GM19455 (cell line): ENCODE data around the gene GNGT2.
"Not testable (repeated sequence)": the region's sequence is repeated elsewhere in the genome, so short reads cannot be mapped to it uniquely, and the experiment has no call there.

Source experiments
- ATAC-seq: cut with Tn5 transposase; IDR thresholded peaks from one replicate; pipeline ENCODE4 v1.9.1; 2021; ENCODE audit not compliant: unreplicated experiment

GNGT2 gene

DNA sequence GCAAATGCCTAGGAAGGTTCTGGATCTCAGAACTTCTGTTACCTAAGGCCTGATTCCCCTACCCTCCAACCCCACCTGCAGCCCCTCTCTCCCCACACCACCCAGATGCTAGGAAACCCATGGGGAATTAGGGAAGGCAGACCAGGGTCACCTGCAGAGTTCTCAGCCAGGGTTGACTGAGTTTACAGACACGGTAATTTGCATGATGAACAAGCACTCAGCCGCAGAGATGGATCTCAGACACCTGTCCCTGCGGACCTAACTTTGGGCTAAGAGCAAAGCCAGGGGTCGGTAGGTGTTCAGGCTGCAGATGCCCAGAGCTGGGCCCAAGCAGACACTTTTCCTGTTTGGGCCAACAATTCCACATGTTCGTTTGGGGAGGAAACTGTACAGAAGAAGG lies 3.0 kb upstream of the GNGT2 start:
- no peak for ATAC-seq

DNA sequence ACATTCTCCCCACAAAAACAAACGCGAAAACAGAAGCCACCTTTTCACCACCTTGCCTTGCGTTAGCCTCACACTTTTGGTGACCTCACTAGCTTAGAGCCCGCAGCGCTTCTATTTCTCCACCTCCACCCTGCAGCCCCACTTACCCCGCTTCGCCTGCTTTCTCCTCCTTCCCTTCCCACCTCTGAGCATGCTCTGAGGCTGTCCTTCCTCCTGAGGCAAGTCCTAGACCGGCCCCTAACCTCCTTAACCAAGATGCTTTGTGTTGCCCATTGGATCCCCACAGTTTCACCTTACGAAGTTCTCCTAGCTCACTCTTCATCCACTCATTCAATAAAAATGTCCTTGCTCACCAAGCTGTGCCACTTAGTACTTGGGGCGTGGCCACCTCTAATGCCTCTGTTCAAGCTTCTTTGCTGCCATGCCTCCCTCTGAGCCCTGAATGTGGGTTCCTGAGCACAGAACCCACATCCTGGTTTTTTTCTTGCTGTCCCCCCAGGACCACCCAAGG lies 1.3 kb downstream of the GNGT2 start:
- no peak for ATAC-seq

DNA sequence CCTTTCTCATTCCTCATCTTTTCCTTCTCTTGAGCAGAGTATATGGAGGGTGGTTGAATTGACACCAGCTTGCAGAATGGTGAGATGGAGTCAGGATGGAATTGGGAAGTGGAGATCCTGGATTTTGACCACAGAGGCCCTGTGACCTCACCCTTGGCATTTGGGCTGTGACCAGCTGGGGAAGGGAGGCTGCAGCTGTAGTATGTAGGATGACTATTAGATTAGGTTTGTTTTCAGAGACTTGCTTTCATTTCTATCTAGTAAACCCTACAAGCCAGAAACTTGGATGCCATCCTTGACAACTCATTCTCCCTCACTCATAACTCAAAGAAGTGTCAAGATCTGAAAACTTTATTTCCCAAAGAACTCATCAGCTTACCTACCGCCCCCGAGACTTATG lies 5.9 kb downstream of the GNGT2 start:
- ATAC-seq: no peak

DNA sequence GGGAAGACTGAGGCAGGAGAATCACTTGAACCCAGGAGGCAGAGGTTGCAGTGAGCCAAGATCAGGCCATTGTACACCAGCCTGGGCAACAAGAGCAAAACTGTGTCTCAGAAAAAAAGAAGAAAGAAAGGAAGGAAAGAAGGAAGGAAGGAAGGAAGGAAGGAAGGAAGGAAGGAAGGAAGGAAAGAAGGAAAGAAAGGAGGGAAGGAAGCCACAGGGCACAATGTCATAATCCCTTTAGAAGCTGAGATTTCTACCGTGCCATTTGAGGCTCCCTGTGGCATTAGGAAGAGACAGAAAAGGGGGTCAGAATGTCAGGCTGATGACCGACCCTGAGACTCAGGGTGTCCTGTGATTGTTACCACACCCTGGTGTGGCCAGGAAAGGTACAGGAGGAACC lies 6.6 kb downstream of the GNGT2 start:
- ATAC-seq: no peak

DNA sequence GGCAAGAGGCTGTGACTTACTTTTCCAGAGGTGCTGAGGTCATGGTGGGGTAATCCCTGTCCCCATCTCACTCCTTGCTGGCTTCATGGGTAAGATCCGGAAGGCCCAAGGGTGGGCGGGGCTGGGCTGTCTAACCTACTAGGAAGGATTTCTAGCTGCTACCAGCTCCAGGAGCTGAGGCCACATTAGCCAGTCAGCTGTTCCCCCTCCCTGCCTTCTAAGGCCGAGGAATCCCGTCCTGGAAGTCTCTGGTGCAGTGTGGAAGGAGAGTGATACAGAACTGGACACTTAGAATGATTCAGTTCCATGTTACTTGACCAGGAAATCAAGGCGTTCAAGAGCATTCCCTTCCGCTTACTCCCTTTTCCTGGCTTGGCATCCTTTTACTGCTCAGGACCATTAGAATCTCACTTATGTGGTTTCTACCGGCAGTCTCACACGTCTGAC lies 8.9 kb downstream of the GNGT2 start:
- ATAC-seq: no peak

DNA sequence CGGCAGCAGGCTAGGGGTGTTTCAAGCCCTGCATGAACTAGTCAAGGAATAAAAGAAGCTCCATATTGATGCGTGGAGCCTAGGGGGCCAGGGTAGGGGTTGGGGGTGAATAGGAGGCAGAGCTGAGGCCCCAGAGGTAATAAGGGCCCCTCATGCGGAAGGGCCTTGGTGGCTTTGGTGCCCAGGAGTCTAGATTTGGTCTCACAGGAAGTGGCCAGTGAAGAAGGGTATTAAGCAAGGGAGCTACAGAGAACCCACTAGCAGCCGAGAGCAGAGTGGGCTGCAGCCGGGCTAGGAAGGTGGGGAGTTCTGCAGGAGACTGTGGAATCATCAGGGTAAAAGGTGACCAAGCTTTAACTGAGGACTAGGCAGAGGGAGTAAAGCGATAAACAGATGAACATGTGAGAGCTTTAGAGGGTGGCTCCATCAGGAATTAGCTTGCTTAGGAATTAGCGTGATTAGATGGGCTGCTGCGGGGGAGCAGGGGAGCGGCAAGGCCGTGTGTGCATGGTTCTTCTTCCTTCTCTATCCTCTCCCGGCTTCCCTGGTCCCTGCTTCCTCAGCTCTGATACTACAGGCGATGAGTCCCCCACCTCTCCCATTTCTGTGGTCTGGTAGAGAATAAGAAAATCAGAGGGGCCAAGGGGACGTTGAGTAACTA lies 9.8 kb downstream of the GNGT2 start:
- ATAC-seq: no peak

DNA sequence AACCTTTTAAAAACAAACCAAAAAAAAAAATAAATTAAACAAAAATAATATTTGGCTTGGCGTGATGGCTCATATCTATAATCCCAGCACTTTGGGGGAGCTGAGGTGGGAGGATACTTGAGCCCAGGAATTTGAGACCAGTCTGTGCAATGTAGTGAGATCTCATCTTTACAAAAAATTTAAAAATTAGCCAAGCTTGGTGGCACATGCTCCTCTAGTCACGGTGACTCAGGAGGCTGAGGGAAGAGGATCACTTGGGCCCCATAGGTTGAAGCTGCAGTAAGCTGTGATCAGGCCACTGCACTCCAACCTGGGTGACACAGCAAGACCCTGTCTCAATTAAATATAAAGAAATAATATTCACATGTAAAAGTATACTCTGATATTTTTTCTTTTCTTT lies 12.2 kb downstream of the GNGT2 start:
- no peak for ATAC-seq

DNA sequence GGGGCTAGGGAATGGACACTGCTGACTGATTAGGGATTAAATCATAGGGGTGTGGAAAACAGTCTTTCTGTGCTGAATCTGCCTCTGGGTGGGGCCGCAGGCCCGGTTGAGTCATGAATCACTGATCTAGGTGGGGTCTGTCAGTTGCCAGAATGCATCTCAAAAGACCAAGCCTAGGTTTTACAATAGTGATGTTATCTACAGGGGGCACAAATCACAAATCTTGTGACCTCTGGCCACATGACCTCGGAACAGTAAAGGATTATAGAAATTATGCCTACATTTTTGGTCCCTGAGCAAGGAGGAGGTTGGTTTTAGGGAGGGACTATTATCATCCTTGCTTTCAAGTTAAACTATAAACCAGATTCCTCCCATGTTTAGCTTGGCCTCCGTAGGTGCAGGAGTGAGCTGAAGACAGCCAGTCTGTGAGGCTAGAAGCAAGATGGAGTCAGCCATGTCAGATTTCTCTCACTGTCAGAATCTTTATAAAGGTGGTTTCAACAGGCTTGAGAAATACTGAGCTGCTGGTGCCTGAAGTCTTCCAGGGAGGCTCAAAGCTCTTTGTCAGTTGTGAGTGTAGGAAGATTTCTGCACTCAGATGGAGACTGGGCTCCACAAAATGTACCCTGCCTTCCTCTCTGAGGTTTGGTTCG lies 12.9 kb downstream of the GNGT2 start:
- no peak for ATAC-seq

DNA sequence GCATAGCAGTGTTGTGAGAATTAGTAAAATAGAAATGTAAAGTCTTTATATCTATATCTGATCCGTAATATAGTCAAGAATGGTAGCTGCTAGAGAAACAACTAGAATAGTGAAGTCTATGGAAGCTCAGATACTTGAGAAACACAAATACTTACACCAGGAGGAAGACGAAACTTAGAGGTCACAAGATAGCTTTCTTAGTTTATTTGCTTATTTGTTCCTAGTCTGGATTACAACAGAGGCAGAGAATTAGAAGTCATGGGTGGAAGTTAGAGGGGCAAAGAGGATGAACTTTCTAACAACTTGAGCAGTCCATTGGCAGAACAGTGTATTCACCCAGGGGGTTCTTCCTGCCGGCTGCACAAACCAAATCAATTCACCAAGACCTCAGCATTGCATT lies 13.9 kb downstream of the GNGT2 start:
- no peak for ATAC-seq

DNA sequence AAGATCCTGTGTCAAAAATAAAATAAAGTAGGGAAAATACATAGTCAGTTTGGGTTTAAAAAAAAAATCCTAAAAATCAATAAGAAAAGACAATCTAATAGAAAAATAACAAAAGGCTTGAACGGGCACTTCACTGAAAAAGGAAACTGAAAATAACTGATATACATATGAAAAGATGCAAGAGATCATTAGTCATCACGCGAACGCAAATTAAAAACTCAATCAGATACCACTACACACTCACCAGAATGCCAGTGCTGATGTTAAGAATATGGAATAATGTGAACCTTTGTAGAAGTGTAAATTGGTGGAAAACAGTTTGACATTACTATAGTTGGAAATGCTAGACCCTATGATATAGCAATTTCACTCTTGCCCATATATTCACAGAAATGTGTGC lies 14.6 kb downstream of the GNGT2 start:
- no peak for ATAC-seq

DNA sequence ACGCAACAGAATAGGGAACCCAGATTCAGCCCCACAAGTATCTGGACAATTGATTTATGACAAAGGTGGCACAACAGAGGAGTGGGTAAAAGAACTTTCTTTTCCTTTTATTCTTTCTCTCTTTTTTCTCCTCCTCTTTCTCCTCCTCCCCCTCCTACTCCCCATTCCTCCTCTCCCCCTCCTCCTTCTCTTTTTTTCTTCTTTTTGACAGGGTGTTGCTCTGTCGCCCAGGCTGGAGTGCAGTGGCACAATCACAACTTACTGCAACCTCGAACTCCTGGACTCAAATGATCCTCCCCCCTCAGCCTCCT lies 16.1 kb downstream of the GNGT2 start:
- ATAC-seq: no peak

DNA sequence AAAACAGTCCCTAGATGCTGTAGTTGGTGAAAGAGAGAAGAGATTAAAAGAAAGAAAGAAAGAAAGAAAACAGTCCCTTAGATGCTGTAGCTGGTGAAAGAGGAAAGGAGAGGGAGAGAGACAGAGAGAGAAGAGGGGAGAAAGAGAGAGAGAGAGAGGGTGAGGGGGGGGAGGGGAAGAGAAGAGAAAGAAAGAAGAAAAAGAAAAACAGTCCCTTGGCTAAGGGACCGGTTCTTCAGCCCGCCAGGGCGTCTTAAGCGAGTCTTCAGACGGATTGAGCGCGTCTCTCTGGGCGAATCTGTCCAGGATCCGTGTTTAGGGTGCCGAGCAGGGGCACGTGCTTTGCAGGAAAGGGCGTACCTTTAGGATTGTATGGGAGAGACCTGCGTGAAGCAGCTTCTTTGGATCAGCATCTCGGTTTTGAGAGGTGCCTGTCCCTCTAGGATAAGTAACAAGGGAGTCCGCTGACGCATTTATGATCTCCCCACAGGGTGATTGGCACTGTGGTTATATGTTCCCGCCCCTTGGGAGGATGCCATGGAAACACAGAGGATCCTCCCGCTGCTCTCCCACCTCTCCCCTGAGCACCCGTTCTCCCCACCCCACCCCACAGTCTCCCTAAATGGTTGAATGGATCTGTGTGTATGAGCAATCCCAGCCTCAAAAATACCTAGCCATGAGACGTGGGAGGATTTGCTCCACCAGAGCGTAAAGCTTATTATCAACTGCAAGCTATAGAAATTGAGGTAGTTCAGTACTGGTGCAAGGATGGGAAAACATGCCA lies 16.7 kb downstream of the GNGT2 start:
- no peak for ATAC-seq

DNA sequence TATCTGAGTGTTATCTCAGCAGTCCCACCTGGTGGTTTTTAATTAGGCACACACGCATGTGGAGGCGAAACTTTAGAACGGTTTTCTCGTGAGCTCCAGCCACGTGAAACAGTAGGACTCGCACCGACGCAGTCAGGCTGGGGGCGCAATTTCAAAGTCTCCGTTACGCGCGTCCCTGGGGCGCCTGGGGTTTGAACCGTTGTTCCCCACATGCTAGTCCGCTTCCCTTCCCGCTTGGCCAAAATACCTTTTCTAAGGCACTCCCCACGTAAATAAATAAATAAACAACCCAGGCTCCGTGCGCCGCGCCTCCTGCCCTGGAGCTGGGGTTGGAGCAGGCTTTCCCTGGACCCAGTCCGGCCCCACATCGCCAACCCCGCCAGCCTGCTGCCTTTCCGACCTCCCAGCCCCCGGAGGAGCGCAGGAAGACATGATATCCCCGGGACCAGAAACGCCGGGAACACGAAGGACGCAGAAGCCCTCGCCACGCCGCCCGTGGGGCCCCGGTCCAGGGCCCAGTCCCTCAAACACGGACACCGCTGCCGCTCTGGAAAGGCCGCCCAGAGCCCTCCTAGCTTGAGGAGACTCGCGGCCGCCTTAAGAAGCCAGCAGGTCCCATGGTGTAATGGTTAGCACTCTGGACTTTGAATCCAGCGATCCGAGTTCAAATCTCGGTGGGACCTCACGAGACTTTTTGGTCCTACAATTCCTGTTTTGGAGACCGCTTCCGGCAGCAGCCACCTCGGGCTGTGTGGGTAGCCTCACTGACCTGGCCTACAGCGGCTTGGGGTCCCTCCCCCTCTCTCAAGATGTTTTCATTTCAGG lies 18.2 kb downstream of the GNGT2 start:
- peak; percentile 47 for ATAC-seq

DNA sequence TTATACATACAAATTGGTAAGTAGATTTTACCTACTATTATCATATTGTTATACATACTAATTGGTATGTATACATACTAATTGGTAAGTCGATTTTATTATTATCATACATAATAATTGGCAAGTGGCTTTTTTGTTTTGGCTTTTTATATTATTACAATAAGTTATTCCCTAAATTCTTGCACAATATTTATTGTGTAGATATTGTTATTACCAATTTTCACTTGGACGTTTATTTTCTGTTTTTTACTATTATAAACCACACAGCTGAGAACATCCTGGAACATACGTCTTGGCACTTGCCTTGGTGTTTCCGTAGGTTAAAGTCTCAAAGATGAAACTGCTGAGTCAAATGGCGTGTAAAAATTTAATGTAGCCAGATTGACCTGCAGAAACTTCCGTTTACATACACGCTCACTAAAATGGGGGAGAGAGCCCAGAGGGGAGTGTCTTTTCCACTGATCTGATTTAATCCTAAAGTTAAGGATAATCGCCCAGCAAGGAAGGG lies 18.9 kb downstream of the GNGT2 start:
- ATAC-seq: no peak

DNA sequence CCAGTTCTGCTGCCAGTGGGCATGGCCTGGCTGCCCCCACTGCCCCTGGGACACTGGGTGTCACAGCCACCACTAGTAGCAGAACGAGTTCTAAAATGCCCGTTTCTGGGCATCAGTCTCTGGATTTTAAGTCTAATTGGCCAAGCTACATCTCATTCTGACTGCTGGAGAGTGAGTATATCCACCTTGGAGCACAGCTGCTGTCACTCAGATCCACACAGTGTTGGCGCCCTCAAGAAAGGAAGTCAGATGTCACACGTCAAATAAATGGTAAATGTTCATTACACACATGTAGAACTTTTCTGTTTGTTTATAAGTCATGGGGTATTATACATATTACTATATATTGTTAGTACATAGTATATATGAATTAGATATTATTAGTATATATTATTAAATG lies 19.4 kb downstream of the GNGT2 start:
- no peak for ATAC-seq

DNA sequence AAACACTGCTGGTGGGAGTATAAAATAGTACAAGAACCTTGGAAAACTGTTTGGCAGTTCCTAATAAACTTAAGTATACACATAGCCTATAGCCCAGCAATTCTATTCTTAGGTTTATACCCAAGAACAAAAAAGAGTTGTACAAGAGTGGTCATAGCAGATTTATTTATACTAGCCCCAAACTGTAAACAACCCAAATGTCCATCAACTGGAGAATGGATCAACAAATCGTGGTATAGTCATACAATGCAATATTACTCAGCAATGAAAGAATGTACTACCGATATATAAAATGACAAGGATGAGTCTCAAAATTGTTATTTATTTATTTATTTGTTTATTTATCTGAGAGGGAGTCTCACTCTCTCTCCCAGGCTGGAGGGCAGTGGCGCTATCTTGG lies 23.1 kb downstream of the GNGT2 start:
- no peak for ATAC-seq

DNA sequence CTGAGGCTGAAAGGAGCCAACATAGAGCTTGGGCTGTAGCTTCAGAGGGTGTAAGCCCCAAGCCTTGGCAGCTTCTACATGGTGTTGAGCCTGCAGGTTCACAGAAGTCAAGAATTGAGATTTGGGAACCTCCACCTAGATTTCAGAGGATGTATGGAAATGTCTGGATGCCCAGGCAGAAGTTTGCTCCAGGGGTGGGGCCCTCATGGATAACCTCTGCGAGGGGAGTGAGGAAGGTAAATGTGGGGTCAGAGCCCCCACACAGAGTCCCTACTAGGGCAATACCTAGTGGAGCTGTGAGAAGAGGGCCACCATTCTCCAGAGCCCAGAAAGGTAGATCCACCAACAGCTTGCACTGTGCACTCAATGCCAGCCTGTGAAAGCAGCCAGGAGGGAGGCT lies 25.0 kb downstream of the GNGT2 start:
- ATAC-seq: not testable (repeated sequence)

DNA sequence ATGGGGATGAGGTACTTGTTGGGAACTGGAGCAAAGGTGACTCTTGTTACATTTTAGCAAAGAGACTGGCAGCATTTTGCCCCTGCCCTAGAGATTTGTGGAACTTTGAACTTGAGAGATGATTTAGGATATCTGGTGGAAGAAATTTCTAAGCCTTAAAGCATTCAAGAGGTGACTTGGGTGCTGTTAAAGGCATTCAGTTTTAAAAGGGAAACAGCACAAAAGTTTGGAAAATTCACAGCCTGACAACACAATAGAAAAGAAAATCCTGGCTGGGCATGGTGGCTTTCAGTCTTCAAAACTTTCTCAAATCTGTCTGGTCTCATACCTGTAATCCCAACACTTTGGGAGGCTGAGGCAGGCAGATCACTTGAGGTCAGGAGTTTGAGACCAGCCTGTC lies 25.9 kb downstream of the GNGT2 start:
- not testable (repeated sequence) for ATAC-seq

DNA sequence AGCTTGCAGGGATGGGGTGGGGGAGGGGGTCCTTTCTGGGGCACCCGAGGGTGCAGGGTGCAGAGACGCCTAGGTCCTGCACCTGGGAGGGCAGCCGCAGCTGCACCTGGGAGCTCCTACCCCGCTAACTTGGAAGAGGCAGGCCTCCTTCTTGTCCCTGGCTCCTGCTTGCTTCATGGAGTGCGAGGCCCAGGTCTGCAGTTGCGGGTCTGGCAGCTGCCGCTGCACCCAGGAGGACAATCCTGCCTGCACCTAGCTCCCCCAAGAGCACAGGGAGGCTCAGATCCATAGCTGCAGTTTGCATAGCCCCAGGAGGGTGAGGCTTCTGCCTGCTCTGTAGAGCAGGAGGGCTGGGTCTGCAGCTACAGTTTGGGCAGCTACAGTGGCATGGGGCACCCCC lies 26.6 kb downstream of the GNGT2 start:
- ATAC-seq: no peak

DNA sequence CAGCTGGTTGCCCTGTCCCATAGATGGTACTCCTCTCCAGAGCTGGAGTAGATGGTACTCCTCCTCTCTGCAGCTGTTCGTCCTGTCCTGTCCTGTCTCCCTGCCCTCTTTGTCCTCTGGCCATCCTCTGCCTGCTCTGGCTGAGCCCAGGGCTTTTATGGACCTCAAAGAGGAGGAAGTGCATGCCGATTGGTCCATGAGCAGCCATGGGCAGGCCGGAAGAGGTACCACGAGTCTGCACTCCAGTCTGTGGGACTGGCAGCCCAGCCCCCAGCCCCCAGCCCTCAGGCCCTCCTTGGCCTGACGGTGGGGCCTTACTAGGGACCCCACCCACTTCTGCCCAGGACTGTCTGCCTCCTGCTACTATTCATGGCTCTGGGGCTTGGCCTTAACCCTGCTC lies 27.0 kb downstream of the GNGT2 start:
- no peak for ATAC-seq

DNA sequence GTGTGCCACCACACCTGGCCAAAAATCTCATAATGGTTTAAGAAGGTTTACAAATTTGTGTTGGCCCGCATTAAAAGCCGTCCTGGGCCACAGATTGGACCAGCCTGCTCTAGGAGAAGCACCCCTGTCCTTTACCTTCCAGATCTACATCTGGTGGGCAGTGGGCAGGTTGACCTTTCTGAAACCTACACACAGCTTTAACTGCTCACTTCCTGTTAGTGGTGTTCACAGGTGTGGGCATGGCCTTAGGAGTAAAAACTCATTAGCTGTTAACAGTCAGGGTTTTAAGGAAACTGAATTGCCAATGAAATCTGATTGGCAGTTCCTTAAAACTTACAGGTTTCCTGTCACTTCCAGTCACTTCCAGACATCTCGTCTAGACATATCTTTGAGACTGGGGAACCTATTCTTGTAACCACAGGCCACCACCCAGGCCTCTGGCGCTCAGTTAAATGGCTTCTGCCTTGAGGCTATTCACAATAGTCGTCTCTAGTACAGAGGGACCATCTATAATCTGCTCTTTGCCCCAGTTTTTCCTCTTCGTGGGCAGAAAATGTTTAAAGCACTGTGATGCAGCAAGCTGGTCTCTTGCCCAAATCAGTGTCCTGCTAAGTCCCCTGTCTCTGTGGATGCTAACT lies 29.3 kb downstream of the GNGT2 start:
- ATAC-seq: no peak
